ENCODE data around the gene MAS1. TPM values are rescaled to one million over a fixed set of nuclear protein-coding genes. Genes with fewer than 3 reads are reported as not detected.

Gene MAS1
- total and polyA plus RNA-seq, 2 experiments from 2014 or later, result 0.03 TPM; not detected in 1

DNA sequence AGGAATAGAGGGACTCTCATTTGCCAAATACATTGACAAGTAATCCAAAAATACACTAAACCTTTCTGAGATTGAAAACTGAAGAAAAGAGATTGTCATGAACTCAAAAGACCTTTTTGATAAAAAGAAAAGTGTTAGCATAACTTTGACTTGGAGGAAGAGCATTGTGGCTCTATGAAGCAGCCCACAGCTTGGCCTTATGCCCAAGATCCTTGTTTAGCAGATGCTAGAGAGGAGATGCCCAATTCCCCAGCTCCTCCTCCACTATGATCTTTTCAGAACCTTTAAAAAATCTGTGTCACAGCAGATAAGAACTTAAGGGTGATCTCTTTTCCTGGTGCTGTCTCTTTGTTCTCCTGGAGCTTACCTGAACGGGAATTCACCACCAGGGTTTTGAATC lies 42.3 kb downstream of the MAS1 start:
- Histone ChIP-seq H3K27me3 (ENCODE audit: insufficient read depth) (no peaks in the 10 kb centered on the region), H3K79me2 (replicated peaks; ENCODE audit: insufficient read depth) (no peaks in the 10 kb centered on the region), H3K4me3 (no peak overlapping the region), H3K4me1 (ENCODE audit: insufficient read depth) (no peaks in the 10 kb centered on the region), H4K20me1 (replicated peaks; ENCODE audit: insufficient read depth) (no peaks in the 10 kb centered on the region), H3K4me2 (no peak overlapping the region), H3K27ac (ENCODE audit: low read depth) (no peak overlapping the region), H3K9me2 (ENCODE audit: insufficient read depth) (no peaks in the 10 kb centered on the region), H2AFZ (no peak overlapping the region), H3K36me3 (ENCODE audit: insufficient read depth) (no peaks in the 10 kb centered on the region), H3F3A (replicated peaks; ENCODE audit: low read depth) (no peaks in the 10 kb centered on the region)
- no peak overlapping the region for H3K27ac Mint-ChIP-seq
- ATAC-seq, result no peak
- TF ChIP-seq EZH2 (IDR thresholded peaks at IDR 0.05; ENCODE audit: low read depth, unreplicated experiment) (no peak), STAT1 (IDR thresholded peaks at IDR 0.05; ENCODE audit: unreplicated experiment) (no peak), POLR2AphosphoS5 (IDR thresholded peaks at IDR 0.05; ENCODE audit: low read depth) (no peak), ZNF114 (CRISPR knock-in tag; IDR thresholded peaks at IDR 0.05) (no peak), ZNF331 (CRISPR knock-in tag; IDR thresholded peaks at IDR 0.05; ENCODE audit: low read depth) (no peak), NANOG (IDR thresholded peaks at IDR 0.05; ENCODE audit: borderline replicate concordance) (no peak)
- TF ChIP-seq, protein P1, sequence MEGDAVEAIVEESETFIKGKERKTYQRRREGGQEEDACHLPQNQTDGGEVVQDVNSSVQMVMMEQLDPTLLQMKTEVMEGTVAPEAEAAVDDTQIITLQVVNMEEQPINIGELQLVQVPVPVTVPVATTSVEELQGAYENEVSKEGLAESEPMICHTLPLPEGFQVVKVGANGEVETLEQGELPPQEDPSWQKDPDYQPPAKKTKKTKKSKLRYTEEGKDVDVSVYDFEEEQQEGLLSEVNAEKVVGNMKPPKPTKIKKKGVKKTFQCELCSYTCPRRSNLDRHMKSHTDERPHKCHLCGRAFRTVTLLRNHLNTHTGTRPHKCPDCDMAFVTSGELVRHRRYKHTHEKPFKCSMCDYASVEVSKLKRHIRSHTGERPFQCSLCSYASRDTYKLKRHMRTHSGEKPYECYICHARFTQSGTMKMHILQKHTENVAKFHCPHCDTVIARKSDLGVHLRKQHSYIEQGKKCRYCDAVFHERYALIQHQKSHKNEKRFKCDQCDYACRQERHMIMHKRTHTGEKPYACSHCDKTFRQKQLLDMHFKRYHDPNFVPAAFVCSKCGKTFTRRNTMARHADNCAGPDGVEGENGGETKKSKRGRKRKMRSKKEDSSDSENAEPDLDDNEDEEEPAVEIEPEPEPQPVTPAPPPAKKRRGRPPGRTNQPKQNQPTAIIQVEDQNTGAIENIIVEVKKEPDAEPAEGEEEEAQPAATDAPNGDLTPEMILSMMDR (conservative IDR thresholded peaks at IDR 0.05; ENCODE audit: low read depth in 2 of 2), result no peak
- TF ChIP-seq, protein P2, sequence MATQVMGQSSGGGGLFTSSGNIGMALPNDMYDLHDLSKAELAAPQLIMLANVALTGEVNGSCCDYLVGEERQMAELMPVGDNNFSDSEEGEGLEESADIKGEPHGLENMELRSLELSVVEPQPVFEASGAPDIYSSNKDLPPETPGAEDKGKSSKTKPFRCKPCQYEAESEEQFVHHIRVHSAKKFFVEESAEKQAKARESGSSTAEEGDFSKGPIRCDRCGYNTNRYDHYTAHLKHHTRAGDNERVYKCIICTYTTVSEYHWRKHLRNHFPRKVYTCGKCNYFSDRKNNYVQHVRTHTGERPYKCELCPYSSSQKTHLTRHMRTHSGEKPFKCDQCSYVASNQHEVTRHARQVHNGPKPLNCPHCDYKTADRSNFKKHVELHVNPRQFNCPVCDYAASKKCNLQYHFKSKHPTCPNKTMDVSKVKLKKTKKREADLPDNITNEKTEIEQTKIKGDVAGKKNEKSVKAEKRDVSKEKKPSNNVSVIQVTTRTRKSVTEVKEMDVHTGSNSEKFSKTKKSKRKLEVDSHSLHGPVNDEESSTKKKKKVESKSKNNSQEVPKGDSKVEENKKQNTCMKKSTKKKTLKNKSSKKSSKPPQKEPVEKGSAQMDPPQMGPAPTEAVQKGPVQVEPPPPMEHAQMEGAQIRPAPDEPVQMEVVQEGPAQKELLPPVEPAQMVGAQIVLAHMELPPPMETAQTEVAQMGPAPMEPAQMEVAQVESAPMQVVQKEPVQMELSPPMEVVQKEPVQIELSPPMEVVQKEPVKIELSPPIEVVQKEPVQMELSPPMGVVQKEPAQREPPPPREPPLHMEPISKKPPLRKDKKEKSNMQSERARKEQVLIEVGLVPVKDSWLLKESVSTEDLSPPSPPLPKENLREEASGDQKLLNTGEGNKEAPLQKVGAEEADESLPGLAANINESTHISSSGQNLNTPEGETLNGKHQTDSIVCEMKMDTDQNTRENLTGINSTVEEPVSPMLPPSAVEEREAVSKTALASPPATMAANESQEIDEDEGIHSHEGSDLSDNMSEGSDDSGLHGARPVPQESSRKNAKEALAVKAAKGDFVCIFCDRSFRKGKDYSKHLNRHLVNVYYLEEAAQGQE (IDR thresholded peaks at IDR 0.05; ENCODE audit: unreplicated experiment), result no peak
- TF ChIP-seq, protein P3, sequence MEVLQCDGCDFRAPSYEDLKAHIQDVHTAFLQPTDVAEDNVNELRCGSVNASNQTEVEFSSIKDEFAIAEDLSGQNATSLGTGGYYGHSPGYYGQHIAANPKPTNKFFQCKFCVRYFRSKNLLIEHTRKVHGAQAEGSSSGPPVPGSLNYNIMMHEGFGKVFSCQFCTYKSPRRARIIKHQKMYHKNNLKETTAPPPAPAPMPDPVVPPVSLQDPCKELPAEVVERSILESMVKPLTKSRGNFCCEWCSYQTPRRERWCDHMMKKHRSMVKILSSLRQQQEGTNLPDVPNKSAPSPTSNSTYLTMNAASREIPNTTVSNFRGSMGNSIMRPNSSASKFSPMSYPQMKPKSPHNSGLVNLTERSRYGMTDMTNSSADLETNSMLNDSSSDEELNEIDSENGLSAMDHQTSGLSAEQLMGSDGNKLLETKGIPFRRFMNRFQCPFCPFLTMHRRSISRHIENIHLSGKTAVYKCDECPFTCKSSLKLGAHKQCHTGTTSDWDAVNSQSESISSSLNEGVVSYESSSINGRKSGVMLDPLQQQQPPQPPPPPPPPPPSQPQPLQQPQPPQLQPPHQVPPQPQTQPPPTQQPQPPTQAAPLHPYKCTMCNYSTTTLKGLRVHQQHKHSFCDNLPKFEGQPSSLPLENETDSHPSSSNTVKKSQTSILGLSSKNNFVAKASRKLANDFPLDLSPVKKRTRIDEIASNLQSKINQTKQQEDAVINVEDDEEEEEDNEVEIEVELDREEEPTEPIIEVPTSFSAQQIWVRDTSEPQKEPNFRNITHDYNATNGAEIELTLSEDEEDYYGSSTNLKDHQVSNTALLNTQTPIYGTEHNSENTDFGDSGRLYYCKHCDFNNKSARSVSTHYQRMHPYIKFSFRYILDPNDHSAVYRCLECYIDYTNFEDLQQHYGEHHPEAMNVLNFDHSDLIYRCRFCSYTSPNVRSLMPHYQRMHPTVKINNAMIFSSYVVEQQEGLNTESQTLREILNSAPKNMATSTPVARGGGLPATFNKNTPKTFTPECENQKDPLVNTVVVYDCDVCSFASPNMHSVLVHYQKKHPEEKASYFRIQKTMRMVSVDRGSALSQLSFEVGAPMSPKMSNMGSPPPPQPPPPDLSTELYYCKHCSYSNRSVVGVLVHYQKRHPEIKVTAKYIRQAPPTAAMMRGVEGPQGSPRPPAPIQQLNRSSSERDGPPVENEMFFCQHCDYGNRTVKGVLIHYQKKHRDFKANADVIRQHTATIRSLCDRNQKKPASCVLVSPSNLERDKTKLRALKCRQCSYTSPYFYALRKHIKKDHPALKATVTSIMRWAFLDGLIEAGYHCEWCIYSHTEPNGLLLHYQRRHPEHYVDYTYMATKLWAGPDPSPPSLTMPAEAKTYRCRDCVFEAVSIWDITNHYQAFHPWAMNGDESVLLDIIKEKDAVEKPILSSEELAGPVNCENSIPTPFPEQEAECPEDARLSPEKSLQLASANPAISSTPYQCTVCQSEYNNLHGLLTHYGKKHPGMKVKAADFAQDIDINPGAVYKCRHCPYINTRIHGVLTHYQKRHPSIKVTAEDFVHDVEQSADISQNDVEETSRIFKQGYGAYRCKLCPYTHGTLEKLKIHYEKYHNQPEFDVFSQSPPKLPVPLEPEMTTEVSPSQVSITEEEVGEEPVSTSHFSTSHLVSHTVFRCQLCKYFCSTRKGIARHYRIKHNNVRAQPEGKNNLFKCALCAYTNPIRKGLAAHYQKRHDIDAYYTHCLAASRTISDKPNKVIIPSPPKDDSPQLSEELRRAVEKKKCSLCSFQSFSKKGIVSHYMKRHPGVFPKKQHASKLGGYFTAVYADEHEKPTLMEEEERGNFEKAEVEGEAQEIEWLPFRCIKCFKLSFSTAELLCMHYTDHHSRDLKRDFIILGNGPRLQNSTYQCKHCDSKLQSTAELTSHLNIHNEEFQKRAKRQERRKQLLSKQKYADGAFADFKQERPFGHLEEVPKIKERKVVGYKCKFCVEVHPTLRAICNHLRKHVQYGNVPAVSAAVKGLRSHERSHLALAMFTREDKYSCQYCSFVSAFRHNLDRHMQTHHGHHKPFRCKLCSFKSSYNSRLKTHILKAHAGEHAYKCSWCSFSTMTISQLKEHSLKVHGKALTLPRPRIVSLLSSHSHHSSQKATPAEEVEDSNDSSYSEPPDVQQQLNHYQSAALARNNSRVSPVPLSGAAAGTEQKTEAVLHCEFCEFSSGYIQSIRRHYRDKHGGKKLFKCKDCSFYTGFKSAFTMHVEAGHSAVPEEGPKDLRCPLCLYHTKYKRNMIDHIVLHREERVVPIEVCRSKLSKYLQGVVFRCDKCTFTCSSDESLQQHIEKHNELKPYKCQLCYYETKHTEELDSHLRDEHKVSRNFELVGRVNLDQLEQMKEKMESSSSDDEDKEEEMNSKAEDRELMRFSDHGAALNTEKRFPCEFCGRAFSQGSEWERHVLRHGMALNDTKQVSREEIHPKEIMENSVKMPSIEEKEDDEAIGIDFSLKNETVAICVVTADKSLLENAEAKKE (CRISPR knock-in tag; IDR thresholded peaks at IDR 0.05), result no peak
- no peak overlapping the region for H3K4me3 Mint-ChIP-seq
- DNase-seq (ENCODE audit: low spot score), result no peak
- no peaks in the 10 kb centered on the region for H3K9me3 Mint-ChIP-seq
- no peaks in the 10 kb centered on the region for H3K27me3 Mint-ChIP-seq (ENCODE audit: insufficient read depth, low read depth, poor library complexity)
- no peaks in the 10 kb centered on the region for H3K4me1 Mint-ChIP-seq
- no peaks in the 10 kb centered on the region for H3K36me3 Mint-ChIP-seq (ENCODE audit: low read depth)
